ENCODE results near the gene SMYD3. TPM values are rescaled to one million over a fixed set of nuclear protein-coding genes. Genes with fewer than 3 reads are reported as not detected.

Gene SMYD3
- total RNA-seq, 4 donors from 2014 or later, result 15.6 to 21.1 (median 18.4) TPM

- TF ChIP-seq, protein P1, sequence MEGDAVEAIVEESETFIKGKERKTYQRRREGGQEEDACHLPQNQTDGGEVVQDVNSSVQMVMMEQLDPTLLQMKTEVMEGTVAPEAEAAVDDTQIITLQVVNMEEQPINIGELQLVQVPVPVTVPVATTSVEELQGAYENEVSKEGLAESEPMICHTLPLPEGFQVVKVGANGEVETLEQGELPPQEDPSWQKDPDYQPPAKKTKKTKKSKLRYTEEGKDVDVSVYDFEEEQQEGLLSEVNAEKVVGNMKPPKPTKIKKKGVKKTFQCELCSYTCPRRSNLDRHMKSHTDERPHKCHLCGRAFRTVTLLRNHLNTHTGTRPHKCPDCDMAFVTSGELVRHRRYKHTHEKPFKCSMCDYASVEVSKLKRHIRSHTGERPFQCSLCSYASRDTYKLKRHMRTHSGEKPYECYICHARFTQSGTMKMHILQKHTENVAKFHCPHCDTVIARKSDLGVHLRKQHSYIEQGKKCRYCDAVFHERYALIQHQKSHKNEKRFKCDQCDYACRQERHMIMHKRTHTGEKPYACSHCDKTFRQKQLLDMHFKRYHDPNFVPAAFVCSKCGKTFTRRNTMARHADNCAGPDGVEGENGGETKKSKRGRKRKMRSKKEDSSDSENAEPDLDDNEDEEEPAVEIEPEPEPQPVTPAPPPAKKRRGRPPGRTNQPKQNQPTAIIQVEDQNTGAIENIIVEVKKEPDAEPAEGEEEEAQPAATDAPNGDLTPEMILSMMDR (IDR thresholded peaks at IDR 0.05; ENCODE audit: low read depth), result no peak
Observed at GRCh38 chr1:246483569-246483933, 23.5 kb downstream of the SMYD3 start.

GRCh38 chr1:246482805-246483568 lies 24.1 kb downstream of the SMYD3 start:
- TF ChIP-seq, protein P1 (IDR thresholded peaks at IDR 0.05; ENCODE audit: low read depth), result no peak

GRCh38 chr1:246479061-246479460 lies 28.0 kb downstream of the SMYD3 start:
- TF ChIP-seq, protein P1 (IDR thresholded peaks at IDR 0.05; ENCODE audit: low read depth), result no peak

DNA sequence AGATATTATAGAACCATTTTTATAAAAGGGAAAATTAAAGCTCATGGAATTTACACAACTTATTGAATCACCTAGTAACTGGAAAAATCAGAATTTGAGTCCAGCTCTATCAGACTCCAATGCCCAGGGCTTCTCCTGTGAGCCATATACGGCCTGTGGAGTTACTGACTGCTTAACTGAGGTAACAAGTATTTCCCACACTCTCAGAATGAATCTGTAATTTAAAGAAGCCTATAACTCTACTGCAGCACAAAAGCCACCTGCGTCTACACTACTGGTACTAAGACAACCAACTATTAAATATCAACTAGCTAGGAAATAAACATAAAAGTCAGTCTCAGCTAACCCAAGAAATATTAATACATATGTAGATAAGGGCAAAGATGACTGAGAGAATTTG lies 29.4 kb downstream of the SMYD3 start:
- TF ChIP-seq, protein P1 (IDR thresholded peaks at IDR 0.05; ENCODE audit: low read depth), result no peak

DNA sequence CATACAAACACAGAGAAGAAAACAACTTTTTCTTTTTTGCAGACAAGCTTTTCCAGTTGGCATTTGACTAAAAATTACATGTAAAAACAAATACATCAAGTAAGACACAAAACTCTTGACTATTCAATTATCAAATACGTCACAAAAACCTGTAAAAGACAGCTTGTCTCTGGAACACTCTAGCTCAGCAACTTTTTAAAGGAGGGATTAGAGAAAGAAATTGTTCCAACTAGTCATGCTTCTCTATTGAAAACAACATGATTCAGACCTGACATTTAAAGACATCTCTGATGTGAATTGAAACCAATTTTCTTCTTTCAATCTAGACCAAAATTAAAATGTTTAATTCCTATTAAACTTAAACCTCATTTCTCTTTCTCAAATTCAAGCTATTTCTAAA lies 30.3 kb downstream of the SMYD3 start:
- TF ChIP-seq, protein P1 (IDR thresholded peaks at IDR 0.05; ENCODE audit: low read depth), result no peak

DNA sequence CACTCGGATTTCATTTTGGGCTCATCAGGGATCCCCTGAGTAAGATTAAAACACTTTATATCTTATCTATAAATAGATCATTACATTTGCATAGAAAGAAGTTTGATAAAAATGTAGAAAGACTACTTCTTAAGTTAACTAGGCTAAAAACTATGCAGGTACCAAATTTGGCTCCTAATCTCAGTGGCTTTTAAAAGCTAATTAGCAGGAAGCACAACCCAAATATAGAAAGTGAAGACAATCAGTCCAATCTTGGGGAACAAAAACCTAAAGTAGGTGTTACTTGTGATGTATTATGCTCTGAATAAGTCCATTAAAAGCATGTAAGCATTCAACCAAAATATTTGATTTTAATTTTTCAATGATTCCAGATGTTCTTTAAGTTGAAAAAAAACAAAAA lies 35.4 kb downstream of the SMYD3 start:
- TF ChIP-seq, protein P1 (IDR thresholded peaks at IDR 0.05; ENCODE audit: low read depth), result no peak

- TF ChIP-seq, protein P1 (IDR thresholded peaks at IDR 0.05; ENCODE audit: low read depth), result no peak
Observed at GRCh38 chr1:246470585-246470984, 36.5 kb downstream of the SMYD3 start.
